HEK293 (cell line): Measurements from ENCODE around the gene UXS1.

Experiments
- CTCF ChIP-seq: fragments of 450-650 bp; formaldehyde crosslinking; IDR thresholded peaks from 2 replicates; pipeline ENCODE4 v1.5.1; 2016; ENCODE audit warnings: missing biosample characterization, missing genetic modification characterization
- KLF10 ChIP-seq: fragments of 450-650 bp; IDR thresholded peaks from 2 replicates; pipeline ENCODE4 v1.5.1; 2018; ENCODE audit warnings: missing biosample characterization, mild to moderate bottlenecking, missing genetic modification characterization
- TCF7L2 ChIP-seq: IDR thresholded peaks from 2 replicates; pipeline ENCODE4 v1.6.1; 2011; ENCODE audit warnings: low read depth, mild to moderate bottlenecking, inconsistent platforms, low read length, moderate library complexity, borderline replicate concordance
- ZFP3 ChIP-seq: fragments of 450-650 bp; formaldehyde crosslinking; IDR thresholded peaks from 2 replicates; pipeline ENCODE4 v1.5.1; 2016; ENCODE audit warnings: low read depth, missing biosample characterization, missing genetic modification characterization
- ZNF10 ChIP-seq: fragments of 450-650 bp; formaldehyde crosslinking; IDR thresholded peaks from 2 replicates; pipeline ENCODE4 v1.5.1; 2017; ENCODE audit warnings: missing biosample characterization, missing genetic modification characterization
- ZNF121 ChIP-seq: fragments of 450-650 bp; formaldehyde crosslinking; IDR thresholded peaks from 2 replicates; pipeline ENCODE4 v1.5.1; 2016; ENCODE audit warnings: missing biosample characterization, missing genetic modification characterization
- ZNF175 ChIP-seq: fragments of 450-650 bp; formaldehyde crosslinking; IDR thresholded peaks from 2 replicates; pipeline ENCODE4 v1.5.1; 2016; ENCODE audit warnings: missing biosample characterization, missing genetic modification characterization
- ZNF24 ChIP-seq: fragments of 450-650 bp; formaldehyde crosslinking; IDR thresholded peaks from 2 replicates; pipeline ENCODE4 v1.5.1; 2016; ENCODE audit warnings: missing biosample characterization, missing genetic modification characterization
- ZNF302 ChIP-seq: fragments of 450-650 bp; formaldehyde crosslinking; IDR thresholded peaks from 2 replicates; pipeline ENCODE4 v1.5.1; 2016; ENCODE audit warnings: missing biosample characterization, missing genetic modification characterization, low read depth
- ZNF335 ChIP-seq: fragments of 450-650 bp; formaldehyde crosslinking; conservative IDR thresholded peaks from 2 replicates; pipeline ENCODE4 v1.5.1; 2016; ENCODE audit warnings: missing biosample characterization, missing genetic modification characterization
- ZNF391 ChIP-seq: fragments of 450-650 bp; formaldehyde crosslinking; IDR thresholded peaks from 2 replicates; pipeline ENCODE4 v1.5.1; 2016; ENCODE audit warnings: low read depth, missing biosample characterization, missing genetic modification characterization, borderline replicate concordance
- ZNF501 ChIP-seq: fragments of 450-650 bp; formaldehyde crosslinking; IDR thresholded peaks from 2 replicates; pipeline ENCODE4 v1.5.1; 2016; ENCODE audit warnings: missing biosample characterization, missing genetic modification characterization
- ZNF76 ChIP-seq: fragments of 450-650 bp; formaldehyde crosslinking; IDR thresholded peaks from 2 replicates; pipeline ENCODE4; 2016; ENCODE audit warnings: low read depth, missing biosample characterization, missing genetic modification characterization, borderline replicate concordance
- ZNF776 ChIP-seq: fragments of 450-650 bp; formaldehyde crosslinking; IDR thresholded peaks from 2 replicates; pipeline ENCODE4 v1.5.0; 2017; ENCODE audit warnings: missing biosample characterization, missing genetic modification characterization, borderline replicate concordance

- TF ChIP-seq CTCF = no peak
- no peak for TF ChIP-seq ZNF776 (tag by site-specific recombination)
- TF ChIP-seq ZNF175 (tag by site-specific recombination) = no peak
- TF ChIP-seq ZNF76 (tag by site-specific recombination) = no peak
- no peak for TF ChIP-seq ZNF24 (tag by site-specific recombination)
- TF ChIP-seq ZNF335 (tag by site-specific recombination) = no peak
- no peak for TF ChIP-seq ZFP3
- no peak for TF ChIP-seq ZNF10 (tag by site-specific recombination)
- no peak for TF ChIP-seq ZNF391 (tag by site-specific recombination)
- TF ChIP-seq ZNF121 (tag by site-specific recombination) = no peak
- TF ChIP-seq TCF7L2 = no peak
- TF ChIP-seq ZNF302 (tag by site-specific recombination) = no peak
- no peak for TF ChIP-seq ZNF501 (tag by site-specific recombination)
- no peak for TF ChIP-seq KLF10 (tag by site-specific recombination)
These were observed 139.0 kb downstream of the UXS1 start for GRCh38 chr2:106054880-106055655.
